Gastroesophageal sphincter (tissue), 3 donors: ENCODE results near the gene ZSWIM3.

Experiments used
- CTCF ChIP-seq, 4 experiments: fragments of 200-600 bp in 2 of 4; fragments of 450-650 bp in 2 of 4; sonication (generic) in 1 of 4; IDR thresholded peaks; one replicate each; pipeline ENCODE4 v1.5.1; 2017 to 2019; ENCODE audit warnings: antibody characterized with exemption in 4 of 4, mild to moderate bottlenecking in 2 of 4, moderate library complexity in 2 of 4
- EP300 ChIP-seq: sonication (generic); formaldehyde crosslinking; IDR thresholded peaks from one replicate; pipeline ENCODE4 v1.6.1; 2017; ENCODE audit warnings: antibody characterized with exemption, mild to moderate bottlenecking
- POLR2AphosphoS5 ChIP-seq: sonication (generic); formaldehyde crosslinking; IDR thresholded peaks from one replicate; pipeline ENCODE4 v1.6.1; 2017; ENCODE audit warnings: antibody characterized with exemption

- no peak for TF ChIP-seq CTCF (IDR thresholded peaks at IDR 0.05)
- no peak for TF ChIP-seq EP300
- TF ChIP-seq POLR2AphosphoS5, result no peak
Measured at GRCh38 chr20:45907219-45907948, 50.0 kb downstream of the ZSWIM3 start.
